Aorta (tissue), 5 donors: Measurements from ENCODE around the gene PKP4. TPM values are rescaled to one million over a fixed set of nuclear protein-coding genes. Genes with fewer than 3 reads are reported as not detected.

Experiments
- ATAC-seq: fragments of 200-7000 bp; cut with Tn5 transposase; one replicate; pipeline ENCODE4 v1.9.1; 2022; ENCODE audit warnings: moderate library complexity; ENCODE audit not compliant: low FRiP score
- DNase-seq, 2 donors: peaks; one replicate each; pipeline ENCODE4 v3.0.0-alpha.2; 2020
- H3K27ac ChIP-seq, 2 donors: one replicate each; pipeline ENCODE4 v1.5.1; 2013; ENCODE audit warnings: low read length in 2 of 2, mild to moderate bottlenecking in 2 of 2, moderate library complexity in 2 of 2, control low read depth in 1 of 2, inconsistent platforms in 1 of 2, low read depth in 1 of 2
- H3K27me3 ChIP-seq, 2 donors: one replicate each; pipeline ENCODE4 v1.6.1; 2013; ENCODE audit warnings: control low read depth in 1 of 2, low read length in 1 of 2, mild to moderate bottlenecking in 1 of 2, moderate library complexity in 1 of 2; ENCODE audit not compliant: insufficient read depth in 2 of 2, control insufficient read depth in 1 of 2
- H3K36me3 ChIP-seq, 2 donors: one replicate each; pipeline ENCODE4 v1.6.1; 2013; ENCODE audit warnings: control low read depth in 1 of 2, low read length in 1 of 2, mild to moderate bottlenecking in 1 of 2; ENCODE audit not compliant: insufficient read depth in 2 of 2, control insufficient read depth in 1 of 2
- H3K4me1 ChIP-seq, 2 donors: one replicate each; pipeline ENCODE4 v1.6.1; 2013; ENCODE audit warnings: low read length in 2 of 2, control low read depth in 1 of 2, mild to moderate bottlenecking in 1 of 2, moderate library complexity in 1 of 2; ENCODE audit not compliant: insufficient read depth in 2 of 2, control insufficient read depth in 1 of 2
- H3K4me3 ChIP-seq, 2 donors: one replicate each; pipeline ENCODE4 v1.5.1; 2013; ENCODE audit warnings: low read length in 2 of 2, control low read depth in 1 of 2, mild to moderate bottlenecking in 1 of 2
- H3K9me3 ChIP-seq: one replicate; pipeline ENCODE4 v1.6.1; 2013; ENCODE audit warnings: mild to moderate bottlenecking, low read length; ENCODE audit not compliant: control insufficient read depth
- WGBS, 2 donors: extraction: QIAGEN DNeasy Blood & Tissue Kit; methylation state at CpG; one replicate each; pipeline ENCODE4 v1.1.7; 2013; 5-methylcytosine and 5-hydroxymethylcytosine counted together
- intact Hi-C, 2 donors: fragments of 100-400 bp; cut with DNase I; formaldehyde crosslinking; loops; one replicate each; pipeline versions ENCODE4 v1.14.2 to v1.15.0; 2022
- polyA plus RNA-seq, 2 donors: library from polyadenylated mRNA; stranded (reverse); fragments of 200-250 nt; gene quantifications; one replicate each; pipeline ENCODE4 v1.2.3, GENCODE V29; 2013
- total RNA-seq, 2 donors: library from RNA; stranded (reverse); fragmentation: NEBNext Ultra II Directional; extraction: Animal tissue kit (Norgen Biotek cat#: 25700); gene quantifications; one replicate each; pipeline ENCODE4 v1.2.1, GENCODE V29; 2021
- donor health status: healthy with polysubstance abuse.
- donor health status: Bipolar disorder and iron deficiency.
- donor health status: DM: no; HTN: no; CAD: no.
- donor health status: DM: no; HTN: no; CAD: no.
- donor health status: DM: yes; HTN: yes; CAD: no.

Gene PKP4
- total and polyA plus RNA-seq, 4 donors = 17.7 to 128 (median 44.0) TPM

DNA sequence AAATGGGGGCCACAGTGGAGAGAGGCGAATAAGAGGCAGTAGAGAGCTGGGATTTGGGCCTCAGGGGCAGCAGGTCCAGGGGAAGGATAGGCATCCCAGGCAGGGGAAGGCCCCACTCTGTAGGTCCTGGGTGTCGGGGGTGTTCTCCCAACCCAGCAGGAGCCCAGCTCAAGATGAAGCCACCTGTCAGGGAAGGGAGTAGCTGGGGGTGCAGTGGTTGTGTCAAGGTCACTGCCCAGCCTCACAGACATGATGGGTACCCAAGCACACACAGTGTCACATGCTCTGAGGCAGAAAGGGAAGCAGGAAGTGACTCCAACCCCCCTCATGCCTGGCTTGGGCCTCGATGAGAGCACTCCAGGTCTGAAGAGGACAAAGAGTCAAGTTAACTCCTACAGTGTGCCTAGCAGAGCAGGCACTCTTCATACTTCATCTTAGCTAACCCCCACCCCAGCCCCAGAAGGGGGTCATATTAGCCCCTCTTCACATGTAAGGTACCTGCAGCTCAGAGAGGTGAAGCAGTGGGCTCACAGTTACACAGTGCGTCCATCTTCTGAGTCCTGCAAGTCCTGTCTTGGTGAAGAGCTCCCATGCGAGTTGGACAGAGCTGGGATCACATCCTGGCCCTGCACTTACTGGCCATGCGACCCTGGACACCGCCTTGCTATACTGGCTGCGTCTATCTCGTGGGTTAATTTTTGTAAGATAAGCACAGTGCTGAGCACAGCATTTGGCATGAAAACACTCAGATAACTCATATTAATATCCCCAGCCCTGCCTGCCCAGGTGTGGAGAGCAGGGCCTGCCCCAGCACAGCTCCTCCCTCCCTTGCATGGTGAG, 265.7 kb downstream of the PKP4 start:
- no peaks in the 10 kb centered on the region for H3K9me3 ChIP-seq
- intact Hi-C loops = no loop called here
- H3K27ac ChIP-seq = no peak overlapping the region
- no peaks in the 10 kb centered on the region for H3K4me1 ChIP-seq
- DNase-seq (no peak), ATAC-seq (no peak)
- H3K36me3 ChIP-seq = no peaks in the 10 kb centered on the region
- H3K27me3 ChIP-seq = no peaks in the 10 kb centered on the region
- 91 to 94% methylated on average over 9 of the region's 9 CpGs for WGBS, 2 donors
- H3K4me3 ChIP-seq = no peak overlapping the region

DNA sequence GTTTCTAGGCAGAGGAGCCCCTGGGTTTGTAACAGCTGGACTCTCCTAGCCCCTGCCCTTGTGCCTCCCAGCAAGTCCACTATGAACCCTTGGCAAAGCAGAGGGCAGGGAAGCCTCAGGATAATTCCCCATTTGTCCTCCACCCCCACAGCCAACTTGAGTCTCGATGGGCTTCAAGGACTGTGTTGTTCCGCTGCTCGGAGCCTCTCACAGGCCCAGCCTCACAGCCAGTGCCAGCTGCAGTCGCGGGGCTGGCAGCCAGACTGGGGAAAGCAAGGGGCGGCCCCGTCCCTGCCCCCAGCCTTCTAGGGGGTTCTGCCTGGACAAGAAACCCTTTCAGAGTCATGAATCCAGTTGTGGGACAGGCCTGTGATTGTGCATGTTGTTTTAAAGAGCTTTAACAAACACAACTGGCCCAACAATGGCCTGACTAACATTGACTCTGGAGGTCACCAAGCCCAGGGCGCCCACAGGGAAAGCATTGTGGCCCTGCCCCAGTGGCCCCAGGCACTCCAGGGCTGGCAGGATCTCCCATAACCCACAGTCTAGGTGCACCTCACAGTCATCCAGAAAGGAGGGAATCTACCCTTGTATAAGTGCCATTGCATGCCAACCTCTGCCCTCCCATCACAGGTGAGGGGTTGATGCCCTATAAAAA, 266.6 kb downstream of the PKP4 start:
- H3K27me3 ChIP-seq = no peaks in the 10 kb centered on the region
- H3K27ac ChIP-seq = no peak overlapping the region
- no peak for ATAC-seq
- intact Hi-C loops = no loop called here
- H3K4me1 ChIP-seq = no peaks in the 10 kb centered on the region
- H3K36me3 ChIP-seq = no peaks in the 10 kb centered on the region
- DNase-seq = no peak
- 47 to 50% methylated on average over 8 of the region's 8 CpGs for WGBS, 2 donors
- H3K9me3 ChIP-seq = no peaks in the 10 kb centered on the region
- no peak overlapping the region for H3K4me3 ChIP-seq

GRCh38 chr2:158723921-158724802, 267.4 kb downstream of the PKP4 start:
- Histone ChIP-seq H3K27ac (no peak overlapping the region), H3K4me1 (no peaks in the 10 kb centered on the region), H3K36me3 (no peaks in the 10 kb centered on the region), H3K4me3 (no peak overlapping the region), H3K27me3 (no peaks in the 10 kb centered on the region), H3K9me3 (no peaks in the 10 kb centered on the region)
- intact Hi-C loops = no loop called here
- 45 to 53% methylated on average over 12 of the region's 12 CpGs for WGBS, 2 donors
- no peak for DNase-seq
- no peak for ATAC-seq

GRCh38 chr2:158724803-158725381, 268.1 kb downstream of the PKP4 start:
- no peak for ATAC-seq
- no peaks in the 10 kb centered on the region for H3K4me1 ChIP-seq
- intact Hi-C loops = no loop called here

DNA sequence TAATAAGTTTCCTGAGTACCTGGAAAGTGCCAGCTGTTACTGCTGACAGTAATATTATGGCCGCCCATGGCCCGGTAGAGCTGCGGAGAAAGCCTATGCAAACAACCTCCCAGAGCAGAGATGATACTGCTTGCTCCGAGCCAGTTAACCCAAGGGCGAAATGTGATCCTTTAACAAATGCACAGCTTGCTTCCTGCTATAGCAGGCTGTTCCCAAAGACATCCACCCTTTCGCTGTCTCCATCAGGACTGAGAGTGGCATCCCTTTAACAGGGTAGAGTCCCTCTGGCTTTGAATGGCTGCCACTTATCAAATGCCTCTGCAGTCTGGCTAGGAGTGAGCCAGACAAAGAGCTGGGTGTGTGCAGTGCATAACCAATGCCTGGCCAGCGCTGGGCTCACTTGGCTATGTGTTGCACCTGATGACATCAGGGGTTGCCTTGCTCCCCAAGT, 268.7 kb downstream of the PKP4 start:
- H3K9me3 ChIP-seq = no peaks in the 10 kb centered on the region
- ATAC-seq (no peak), DNase-seq (no peak)
- H3K4me1 ChIP-seq = no peaks in the 10 kb centered on the region
- intact Hi-C loops = no loop called here
- no peaks in the 10 kb centered on the region for H3K27me3 ChIP-seq
- no peaks in the 10 kb centered on the region for H3K36me3 ChIP-seq
- 81 to 85% methylated on average over 7 of the region's 7 CpGs for WGBS, 2 donors
- H3K4me3 ChIP-seq = no peak overlapping the region
- H3K27ac ChIP-seq = no peak overlapping the region

More at GRCh38 chr2:158724803-158725381, 268.1 kb downstream of the PKP4 start:
- Histone ChIP-seq H3K4me3 (no peak overlapping the region), H3K27ac (no peak overlapping the region), H3K9me3 (no peaks in the 10 kb centered on the region), H3K27me3 (no peaks in the 10 kb centered on the region), H3K36me3 (no peaks in the 10 kb centered on the region)
- WGBS, 2 donors = 32 to 35% methylated on average over 8 of the region's 8 CpGs
- no peak for DNase-seq

- Histone ChIP-seq H3K36me3 (no peaks in the 10 kb centered on the region), H3K4me3 (no peak overlapping the region), H3K4me1 (no peaks in the 10 kb centered on the region), H3K9me3 (no peaks in the 10 kb centered on the region), H3K27me3 (no peaks in the 10 kb centered on the region), H3K27ac (no peak overlapping the region)
- intact Hi-C loops = no loop called here
- ATAC-seq (no peak), DNase-seq (no peak)
- 88 to 89% methylated on average over 8 of the region's 8 CpGs for WGBS, 2 donors
Measured at GRCh38 chr2:158726911-158727592, 270.3 kb downstream of the PKP4 start.

- Histone ChIP-seq H3K36me3 (no peaks in the 10 kb centered on the region), H3K4me1 (no peaks in the 10 kb centered on the region), H3K27me3 (no peaks in the 10 kb centered on the region), H3K4me3 (no peak overlapping the region), H3K9me3 (no peaks in the 10 kb centered on the region), H3K27ac (no peak overlapping the region)
- intact Hi-C loops = no loop called here
- WGBS, 2 donors = 82 to 90% methylated on average over 7 of the region's 7 CpGs
- ATAC-seq (no peak), DNase-seq (no peak)
Measured at GRCh38 chr2:158728422-158728821, 271.7 kb downstream of the PKP4 start.

DNA sequence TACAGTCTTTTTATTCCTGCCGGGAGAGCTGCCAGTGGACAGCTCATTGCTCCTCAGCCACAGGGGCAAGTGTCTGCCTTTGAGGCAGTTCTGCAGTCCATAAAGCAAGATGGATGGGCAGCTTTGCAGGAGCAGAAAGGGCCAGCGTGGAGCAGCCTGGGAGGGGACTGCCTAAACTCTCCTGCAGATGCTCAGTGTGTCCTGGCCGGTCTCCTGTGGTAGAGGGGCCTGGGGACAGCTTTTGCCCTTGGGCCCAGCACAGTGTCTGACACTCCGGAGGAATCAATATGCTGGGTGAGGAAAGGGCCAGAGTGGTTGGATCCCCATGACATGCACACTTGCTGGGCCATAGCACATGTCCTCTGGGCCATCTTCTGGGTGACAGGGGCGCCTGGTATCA, 272.7 kb downstream of the PKP4 start:
- intact Hi-C loops = no loop called here
- H3K4me3 ChIP-seq = no peak overlapping the region
- no peaks in the 10 kb centered on the region for H3K9me3 ChIP-seq
- H3K27me3 ChIP-seq = no peaks in the 10 kb centered on the region
- H3K36me3 ChIP-seq = no peaks in the 10 kb centered on the region
- ATAC-seq (no peak), DNase-seq (no peak)
- no peak overlapping the region for H3K27ac ChIP-seq
- H3K4me1 ChIP-seq = no peaks in the 10 kb centered on the region
- WGBS, 2 donors = 92 to 95% methylated on average over 5 of the region's 5 CpGs
